Glutamatergic neuron (in vitro differentiated cells): ENCODE results near the gene CARNS1. TPM values are rescaled to one million over a fixed set of nuclear protein-coding genes. Genes with fewer than 3 reads are reported as not detected.
A peak's percentile ranks its signal among the peaks of the same experiment; 100 is the strongest.

Source experiments
- DNase-seq: peaks from one replicate; pipeline ENCODE4 v3.0.0; 2022
- H3K27ac Mint-ChIP-seq: one replicate; pipeline ENCODE4 v1.8.0; 2020; ENCODE audit warnings: mild to moderate bottlenecking, mixed read lengths, inconsistent platforms; ENCODE audit not compliant: unreplicated experiment
- H3K27me3 Mint-ChIP-seq: one replicate; pipeline ENCODE4 v1.8.0; 2020; ENCODE audit warnings: mild to moderate bottlenecking, moderate library complexity, mixed read lengths, inconsistent platforms; ENCODE audit not compliant: unreplicated experiment
- H3K36me3 Mint-ChIP-seq: one replicate; pipeline ENCODE4 v1.8.0; 2020; ENCODE audit warnings: mild to moderate bottlenecking, mixed read lengths, inconsistent platforms; ENCODE audit not compliant: unreplicated experiment
- H3K4me1 Mint-ChIP-seq: one replicate; pipeline ENCODE4 v1.8.0; 2020; ENCODE audit warnings: mild to moderate bottlenecking, low read depth, mixed read lengths, inconsistent platforms; ENCODE audit not compliant: unreplicated experiment
- H3K4me3 Mint-ChIP-seq: one replicate; pipeline ENCODE4 v1.8.0; 2020; ENCODE audit warnings: mild to moderate bottlenecking, mixed read lengths, inconsistent platforms; ENCODE audit not compliant: unreplicated experiment
- H3K9me3 Mint-ChIP-seq: one replicate; pipeline ENCODE4 v1.8.0; 2020; ENCODE audit warnings: mild to moderate bottlenecking, moderate library complexity, mixed read lengths, inconsistent platforms; ENCODE audit not compliant: unreplicated experiment
- long read RNA-seq: library from polyadenylated mRNA; unstranded; transcript quantifications from one replicate; pipeline ENCODE4 v2.0.0, GENCODE V29; 2020; ENCODE audit not compliant: unreplicated experiment
- total RNA-seq: library from RNA; stranded (reverse); fragmentation: NEBNext Ultra II Directional; extraction: Animal tissue kit (Norgen Biotek cat#: 25700); gene quantifications from one replicate; pipeline ENCODE4 v1.2.1, GENCODE V29; 2021; ENCODE audit not compliant: unreplicated experiment
- TF ChIP-seq, protein P1 (sequence below): fragments of 200-600 bp; sonication (generic); IDR thresholded peaks from one replicate; pipeline ENCODE4 v1.5.0; 2021; ENCODE audit not compliant: partially characterized antibody, unreplicated experiment

The CARNS1 gene, protein sequence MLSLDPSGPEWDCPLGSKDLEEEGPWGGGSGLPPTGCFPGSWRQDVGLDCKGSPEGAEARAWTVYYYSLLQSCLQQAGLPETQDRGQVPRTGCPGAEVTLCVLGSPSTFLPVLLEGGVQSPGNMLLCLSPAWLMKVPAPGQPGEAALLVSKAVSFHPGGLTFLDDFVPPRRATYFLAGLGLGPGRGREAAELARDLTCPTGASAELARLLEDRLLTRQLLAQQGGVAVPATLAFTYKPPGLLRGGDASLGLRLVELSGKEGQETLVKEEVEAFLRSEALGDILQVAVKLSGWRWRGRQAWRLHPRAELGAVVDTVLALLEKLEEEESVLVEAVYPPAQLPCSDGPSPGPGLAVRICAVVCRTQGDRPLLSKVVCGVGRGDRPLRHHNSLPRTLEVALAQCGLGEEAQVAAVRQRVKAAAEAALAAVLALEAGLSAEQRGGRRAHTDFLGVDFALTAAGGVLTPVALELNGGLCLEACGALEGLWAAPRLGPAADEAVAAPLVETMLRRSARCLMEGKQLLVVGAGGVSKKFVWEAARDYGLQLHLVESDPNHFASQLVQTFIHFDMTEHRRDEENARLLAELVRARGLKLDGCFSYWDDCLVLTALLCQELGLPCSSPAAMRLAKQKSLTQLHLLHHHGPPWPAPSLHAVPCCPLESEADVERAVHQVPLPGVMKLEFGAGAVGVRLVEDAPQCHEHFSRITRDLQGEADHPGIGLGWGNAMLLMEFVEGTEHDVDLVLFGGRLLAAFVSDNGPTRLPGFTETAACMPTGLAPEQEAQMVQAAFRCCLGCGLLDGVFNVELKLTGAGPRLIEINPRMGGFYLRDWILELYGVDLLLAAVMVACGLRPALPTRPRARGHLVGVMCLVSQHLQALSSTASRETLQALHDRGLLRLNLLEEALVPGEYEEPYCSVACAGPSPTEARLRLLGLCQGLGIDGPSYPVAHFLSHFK
- 0.07 TPM for total RNA-seq
- long read RNA-seq = 0 reads

DNA sequence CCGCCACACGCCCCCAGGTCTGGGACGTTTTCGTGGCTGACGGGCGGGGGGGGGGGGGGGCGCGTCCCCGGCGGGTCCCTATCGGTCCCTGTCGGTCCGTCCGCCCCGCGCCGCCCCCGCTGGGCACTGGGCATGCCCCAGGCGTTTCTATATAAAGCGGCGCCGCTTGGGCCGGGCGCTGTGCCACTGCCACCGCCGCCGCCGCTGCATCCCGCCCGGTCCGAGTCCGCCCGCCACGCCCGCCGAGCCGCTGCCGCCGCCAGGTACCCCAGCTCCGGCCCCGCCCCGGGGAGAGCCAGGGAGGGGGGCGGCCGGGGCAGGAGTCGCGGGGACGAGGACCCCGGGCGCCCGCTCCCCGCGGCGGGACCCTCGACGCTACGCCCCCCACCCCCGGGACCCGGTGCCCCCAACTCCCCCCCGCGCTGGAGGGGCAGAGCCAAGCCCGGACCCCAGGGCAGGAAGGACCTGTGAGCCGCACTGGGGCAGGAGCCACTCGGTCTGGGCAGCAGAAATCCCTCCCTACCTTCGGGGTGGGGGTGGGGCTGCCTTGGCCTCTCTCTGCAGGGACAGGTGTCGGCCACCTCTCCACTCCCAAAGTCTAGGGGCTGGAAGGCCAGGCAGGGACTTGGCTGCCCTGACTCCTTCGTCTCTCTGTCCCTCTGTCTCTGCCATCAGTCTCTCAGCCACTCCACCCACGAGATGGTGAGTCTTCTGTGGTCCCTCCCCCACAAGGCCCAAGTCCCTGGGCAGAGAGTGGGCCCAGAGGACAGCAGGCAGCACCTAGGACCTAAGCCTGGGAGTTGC lies at the start of gene CARNS1:
Gene CARNS1 (plus strand): TSS at position 178 of the 804 bp plus-strand sequence. CDS start 522 bp downstream, at position 700.
- peaks cover 19% of the 10 kb centered on the region for H3K27me3 Mint-ChIP-seq
- no peaks in the 10 kb centered on the region for H3K36me3 Mint-ChIP-seq
- TF ChIP-seq, protein P1, sequence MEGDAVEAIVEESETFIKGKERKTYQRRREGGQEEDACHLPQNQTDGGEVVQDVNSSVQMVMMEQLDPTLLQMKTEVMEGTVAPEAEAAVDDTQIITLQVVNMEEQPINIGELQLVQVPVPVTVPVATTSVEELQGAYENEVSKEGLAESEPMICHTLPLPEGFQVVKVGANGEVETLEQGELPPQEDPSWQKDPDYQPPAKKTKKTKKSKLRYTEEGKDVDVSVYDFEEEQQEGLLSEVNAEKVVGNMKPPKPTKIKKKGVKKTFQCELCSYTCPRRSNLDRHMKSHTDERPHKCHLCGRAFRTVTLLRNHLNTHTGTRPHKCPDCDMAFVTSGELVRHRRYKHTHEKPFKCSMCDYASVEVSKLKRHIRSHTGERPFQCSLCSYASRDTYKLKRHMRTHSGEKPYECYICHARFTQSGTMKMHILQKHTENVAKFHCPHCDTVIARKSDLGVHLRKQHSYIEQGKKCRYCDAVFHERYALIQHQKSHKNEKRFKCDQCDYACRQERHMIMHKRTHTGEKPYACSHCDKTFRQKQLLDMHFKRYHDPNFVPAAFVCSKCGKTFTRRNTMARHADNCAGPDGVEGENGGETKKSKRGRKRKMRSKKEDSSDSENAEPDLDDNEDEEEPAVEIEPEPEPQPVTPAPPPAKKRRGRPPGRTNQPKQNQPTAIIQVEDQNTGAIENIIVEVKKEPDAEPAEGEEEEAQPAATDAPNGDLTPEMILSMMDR = no peak
- H3K4me1 Mint-ChIP-seq = peaks cover 6% of the 10 kb centered on the region
- no peak within 1 kb of the TSS for H3K27ac Mint-ChIP-seq
- H3K9me3 Mint-ChIP-seq = no peaks in the 10 kb centered on the region
- no peak for DNase-seq
- H3K4me3 Mint-ChIP-seq = peak within 1 kb of the TSS; percentile 19

DNA sequence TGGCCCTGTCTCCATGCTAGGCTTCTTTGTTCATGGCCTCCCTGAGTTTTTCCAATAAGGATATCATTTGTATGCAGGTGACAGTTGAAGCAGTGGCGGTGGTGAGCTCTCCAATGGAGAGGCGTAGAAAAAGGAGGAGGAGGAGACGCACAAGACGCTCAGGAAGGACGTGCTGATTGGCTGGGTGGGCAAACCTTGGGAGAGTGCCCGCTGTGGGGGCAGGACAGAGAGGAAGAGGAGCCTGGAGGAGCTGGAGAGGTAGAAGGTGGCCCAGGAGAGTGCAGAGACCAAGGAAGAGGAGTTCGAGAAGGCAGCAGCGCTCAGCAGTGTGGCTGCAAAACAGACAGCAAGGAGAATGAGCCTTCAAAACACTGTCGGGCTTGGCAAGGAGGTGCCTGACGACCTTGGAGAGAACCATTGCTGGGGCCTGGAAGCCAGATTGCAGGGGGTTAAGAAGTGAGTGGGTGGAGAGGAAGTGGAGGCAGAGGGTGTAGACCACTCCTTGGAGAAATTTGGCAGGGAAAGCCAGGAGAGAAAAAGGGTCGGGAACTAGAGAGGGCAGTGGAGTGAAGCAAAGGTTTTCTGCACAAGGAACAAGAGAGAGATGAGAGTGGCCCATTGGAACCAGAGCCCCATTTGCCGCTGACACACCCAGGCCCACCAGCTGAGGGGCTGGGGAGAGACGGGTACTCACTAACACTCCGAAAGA lies 49.6 kb upstream of the CARNS1 start:
- DNase-seq = no peak
- H3K4me3 Mint-ChIP-seq = no peak overlapping the region
- no peaks in the 10 kb centered on the region for H3K36me3 Mint-ChIP-seq
- H3K27ac Mint-ChIP-seq = no peak overlapping the region
- H3K4me1 Mint-ChIP-seq = no peaks in the 10 kb centered on the region
- H3K27me3 Mint-ChIP-seq = peaks cover 10% of the 10 kb centered on the region
- peaks cover 5% of the 10 kb centered on the region for H3K9me3 Mint-ChIP-seq
- TF ChIP-seq, protein P1 = no peak

DNA sequence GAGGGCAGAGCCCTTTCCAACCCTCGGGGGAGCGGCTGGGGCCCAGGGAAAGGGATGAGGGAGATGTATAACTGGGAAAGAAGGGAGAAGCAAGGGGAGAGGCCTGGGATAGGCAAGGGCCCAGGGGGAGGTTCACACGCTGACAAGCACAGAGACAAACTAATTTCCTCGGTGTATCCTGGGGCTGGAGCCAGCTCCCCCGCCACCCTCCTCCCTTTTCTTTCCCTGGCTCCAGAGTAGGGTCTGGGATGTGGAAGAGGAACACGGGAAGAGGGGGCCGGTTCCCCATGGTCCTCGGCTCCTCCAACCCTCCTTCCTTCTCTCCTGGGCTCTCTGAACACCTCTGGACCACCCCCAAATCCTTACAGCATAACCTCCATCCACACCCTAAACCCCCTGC lies 48.9 kb upstream of the CARNS1 start:
- TF ChIP-seq, protein P1 = no peak
- Mint-ChIP-seq H3K9me3 (peaks cover 5% of the 10 kb centered on the region), H3K4me1 (peaks cover 4% of the 10 kb centered on the region), H3K36me3 (no peaks in the 10 kb centered on the region), H3K27me3 (peaks cover 13% of the 10 kb centered on the region), H3K4me3 (no peak overlapping the region), H3K27ac (no peak overlapping the region)
- no peak for DNase-seq

DNA sequence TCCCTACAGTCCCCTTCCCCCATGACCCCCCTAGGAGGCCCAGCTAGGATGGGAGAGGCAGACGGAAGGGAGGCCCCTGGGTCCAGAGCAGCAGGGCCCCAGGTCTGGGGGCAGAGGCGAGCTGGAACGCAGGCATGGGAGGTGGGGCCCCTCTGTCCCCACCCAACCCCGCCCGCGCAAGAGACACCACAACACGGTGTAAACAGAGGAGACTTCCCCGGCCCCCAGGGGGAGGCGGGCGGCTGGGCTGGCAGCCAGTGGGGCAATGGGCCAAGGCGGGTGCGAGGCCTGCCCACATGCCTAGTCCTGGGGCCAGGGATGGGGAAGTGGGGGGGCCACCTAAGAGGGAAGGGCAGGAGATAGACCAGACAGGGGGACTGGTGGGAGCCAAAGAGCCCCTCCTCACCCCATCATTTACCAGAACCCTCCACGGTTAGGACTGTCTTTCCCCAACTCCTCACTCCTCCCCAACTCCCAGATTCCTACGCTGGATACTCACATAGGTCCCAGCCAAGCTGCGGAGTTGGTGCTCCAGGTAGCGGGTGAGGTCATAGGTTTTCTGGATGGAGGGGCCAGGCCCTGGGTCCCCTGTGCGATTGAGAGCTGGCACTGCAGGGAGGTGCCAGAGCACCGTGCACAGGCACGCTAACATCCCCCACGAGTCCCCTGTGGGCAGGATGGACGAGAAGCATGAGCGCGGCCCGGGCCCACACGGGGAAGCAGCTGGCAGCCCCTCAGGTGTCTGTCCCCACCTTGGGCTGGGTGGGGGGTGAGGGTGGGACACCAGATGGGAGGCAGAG lies 48.3 kb upstream of the CARNS1 start:
- Mint-ChIP-seq H3K9me3 (peaks cover 4% of the 10 kb centered on the region), H3K27me3 (peaks cover 17% of the 10 kb centered on the region), H3K4me1 (peaks cover 8% of the 10 kb centered on the region), H3K4me3 (no peak overlapping the region), H3K36me3 (no peaks in the 10 kb centered on the region), H3K27ac (no peak overlapping the region)
- DNase-seq = no peak
- TF ChIP-seq, protein P1 = no peak
